NT2/D1 (cell line): Measurements from ENCODE around the gene ZDHHC19.
A peak's percentile ranks its signal among the peaks of the same experiment; 100 is the strongest.

Source experiments
- DNase-seq: peaks from one replicate; pipeline ENCODE4 v3.0.0-alpha.2; 2011; ENCODE audit warnings: low read depth, low spot score
- H3K27me3 ChIP-seq: 2 replicates; pipeline ENCODE4 v1.6.0; 2011; ENCODE audit warnings: mild to moderate bottlenecking; ENCODE audit not compliant: insufficient read length, insufficient read depth
- H3K36me3 ChIP-seq: 2 replicates; pipeline ENCODE4 v1.6.1; 2011; ENCODE audit warnings: mild to moderate bottlenecking, low read length, mixed read lengths; ENCODE audit not compliant: insufficient read depth, insufficient read length
- H3K4me1 ChIP-seq: 2 replicates; pipeline ENCODE4 v1.5.1; 2011; ENCODE audit not compliant: insufficient read depth, insufficient read length
- H3K4me3 ChIP-seq: 2 replicates; pipeline ENCODE4 v1.5.1; 2011; ENCODE audit warnings: low read depth; ENCODE audit not compliant: insufficient read length
- H3K9ac ChIP-seq: 2 replicates; pipeline ENCODE4 v1.6.0; 2011; ENCODE audit warnings: low read depth; ENCODE audit not compliant: insufficient read length
- H3K9me3 ChIP-seq: 2 replicates; pipeline ENCODE4 v1.5.1; 2011; ENCODE audit warnings: mild to moderate bottlenecking, low read length; ENCODE audit not compliant: insufficient read depth
- SUZ12 ChIP-seq: IDR thresholded peaks from 2 replicates; pipeline ENCODE4 v1.6.1; 2011; ENCODE audit not compliant: insufficient read length, insufficient read depth; ENCODE audit errors: extremely low read depth
- YY1 ChIP-seq: IDR thresholded peaks from 2 replicates; pipeline ENCODE4 v1.6.1; 2011; ENCODE audit not compliant: insufficient read length, insufficient read depth
- ZNF274 ChIP-seq: IDR thresholded peaks from 2 replicates; pipeline ENCODE4 v1.6.1; 2011; ENCODE audit warnings: mild to moderate bottlenecking, low read depth, low read length

The ZDHHC19 gene

GRCh38 chr3:196220991-196221390, 9.8 kb upstream of the ZDHHC19 start:
- no peaks in the 10 kb centered on the region for H3K27me3 ChIP-seq
- peaks cover 15% of the 10 kb centered on the region for H3K4me1 ChIP-seq
- H3K9ac ChIP-seq, result no peak overlapping the region
- no peaks in the 10 kb centered on the region for H3K36me3 ChIP-seq
- H3K4me3 ChIP-seq, result no peak overlapping the region
- no peak for DNase-seq
- H3K9me3 ChIP-seq, result no peaks in the 10 kb centered on the region
- TF ChIP-seq SUZ12, result no peak
- no peak for TF ChIP-seq ZNF274
- TF ChIP-seq YY1, result no peak

DNA sequence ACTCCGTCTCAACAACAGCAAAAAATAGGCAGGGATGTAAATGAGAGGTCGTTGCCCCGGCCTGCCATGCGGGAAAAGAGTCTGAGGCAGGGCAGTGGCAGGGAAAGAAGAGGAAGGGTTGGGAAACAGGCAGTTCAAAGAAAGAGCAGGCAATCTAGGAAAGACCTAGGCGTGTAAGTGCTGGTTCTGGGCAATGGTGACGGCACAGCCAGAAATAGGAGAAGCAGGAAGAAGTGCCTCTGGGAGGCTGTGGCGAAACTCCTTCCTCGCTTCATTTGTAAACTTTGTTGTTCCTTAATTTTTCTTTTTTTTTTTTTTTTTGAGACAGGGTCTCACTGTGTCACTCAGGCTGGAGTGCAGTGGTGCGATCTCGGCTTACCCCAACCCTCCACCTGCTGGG, 9.4 kb upstream of the ZDHHC19 start:
- TF ChIP-seq ZNF274 (no peak), YY1 (no peak), SUZ12 (no peak)
- Histone ChIP-seq H3K36me3 (no peaks in the 10 kb centered on the region), H3K4me3 (no peak overlapping the region), H3K9me3 (no peaks in the 10 kb centered on the region), H3K27me3 (no peaks in the 10 kb centered on the region), H3K4me1 (peaks cover 19% of the 10 kb centered on the region), H3K9ac (no peak overlapping the region)
- no peak for DNase-seq

- no peak for DNase-seq
- Histone ChIP-seq H3K9ac (no peak overlapping the region), H3K36me3 (no peaks in the 10 kb centered on the region), H3K9me3 (no peaks in the 10 kb centered on the region), H3K27me3 (no peaks in the 10 kb centered on the region), H3K4me3 (no peak overlapping the region), H3K4me1 (peaks cover 23% of the 10 kb centered on the region)
- no peak for TF ChIP-seq YY1
- TF ChIP-seq ZNF274, result no peak
- no peak for TF ChIP-seq SUZ12
These were observed 8.7 kb upstream of the ZDHHC19 start for GRCh38 chr3:196219970-196220311.

- peaks cover 28% of the 10 kb centered on the region for H3K4me1 ChIP-seq
- no peaks in the 10 kb centered on the region for H3K9me3 ChIP-seq
- H3K9ac ChIP-seq, result no peak overlapping the region
- TF ChIP-seq YY1 (no peak), ZNF274 (no peak), SUZ12 (no peak)
- H3K36me3 ChIP-seq, result no peaks in the 10 kb centered on the region
- no peak overlapping the region for H3K4me3 ChIP-seq
- H3K27me3 ChIP-seq, result no peaks in the 10 kb centered on the region
- no peak for DNase-seq
These were observed 8.2 kb upstream of the ZDHHC19 start for GRCh38 chr3:196219194-196219969.

DNA sequence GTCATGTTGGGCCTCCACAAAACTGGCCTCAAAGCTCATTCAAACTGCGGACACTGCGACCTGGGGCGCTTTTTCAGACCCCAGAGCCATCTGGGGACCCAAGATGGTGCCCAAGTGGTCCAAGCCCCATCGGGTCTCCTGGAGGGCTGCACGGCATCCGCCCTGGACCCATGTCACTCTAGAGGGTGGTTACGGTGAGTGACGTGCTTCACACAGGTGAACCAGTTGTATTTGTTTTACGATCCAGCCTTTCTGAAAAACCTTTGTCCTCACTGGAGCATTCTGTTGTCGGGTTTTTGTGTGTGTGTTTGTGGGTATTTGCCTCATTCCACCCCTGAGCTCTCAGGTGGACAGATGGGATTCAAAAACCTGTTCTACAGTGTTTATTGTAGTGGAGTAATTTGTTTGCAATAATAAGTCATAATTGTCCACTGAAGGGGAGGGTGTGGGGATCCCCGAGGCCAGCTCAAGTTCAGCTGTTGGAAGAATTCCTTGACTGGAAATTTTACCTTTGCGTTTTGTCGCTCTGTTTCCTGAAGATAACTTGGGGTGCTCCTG, 7.0 kb upstream of the ZDHHC19 start:
- no peak for DNase-seq
- no peaks in the 10 kb centered on the region for H3K27me3 ChIP-seq
- no peaks in the 10 kb centered on the region for H3K9me3 ChIP-seq
- H3K4me3 ChIP-seq, result no peak overlapping the region
- no peak for TF ChIP-seq ZNF274
- TF ChIP-seq SUZ12, result no peak
- no peak for TF ChIP-seq YY1
- H3K36me3 ChIP-seq, result no peaks in the 10 kb centered on the region
- peaks cover 28% of the 10 kb centered on the region for H3K4me1 ChIP-seq
- no peak overlapping the region for H3K9ac ChIP-seq

DNA sequence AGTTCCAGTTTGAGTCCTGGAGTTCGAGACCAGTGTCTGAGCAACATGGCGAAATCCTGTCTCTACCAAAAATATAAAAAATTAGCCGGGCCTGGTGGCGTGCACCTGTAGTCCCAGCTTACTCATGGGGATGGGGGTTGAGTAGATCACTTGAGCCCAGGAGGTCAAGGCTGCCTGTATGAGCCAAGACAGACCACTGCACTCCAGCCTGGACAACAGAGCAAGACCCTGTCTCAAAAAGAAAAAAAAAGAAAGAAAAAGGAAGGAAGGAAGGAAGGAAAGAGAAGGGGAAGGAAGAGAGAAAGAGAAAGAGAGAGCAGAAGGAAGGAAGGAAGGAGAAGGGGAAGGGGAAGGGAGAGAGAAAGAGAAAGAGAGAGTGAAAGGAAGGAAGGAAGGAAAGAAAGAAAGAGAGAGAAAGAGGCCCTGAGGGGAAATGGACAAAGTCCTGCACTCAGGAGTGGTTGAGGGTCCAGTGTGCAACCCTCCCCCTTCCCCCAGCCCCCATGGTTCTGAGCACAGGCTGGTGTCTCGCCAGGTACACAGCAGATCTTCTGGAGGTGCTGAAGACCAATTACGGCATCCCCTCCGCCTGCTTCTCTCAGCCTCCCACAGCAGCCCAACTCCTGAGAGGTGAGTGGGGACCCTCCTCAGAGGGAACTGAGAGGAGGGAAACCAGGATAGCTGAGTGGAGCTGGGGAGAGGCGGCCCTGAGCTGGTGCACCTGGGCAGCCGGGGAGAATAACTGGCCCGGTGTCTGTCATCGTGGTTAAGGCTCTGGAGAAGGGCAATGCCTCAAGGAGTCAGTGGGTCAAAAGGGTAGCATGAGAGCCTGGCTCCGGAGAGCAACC, 6.3 kb upstream of the ZDHHC19 start:
- H3K4me3 ChIP-seq, result no peak overlapping the region
- peaks cover 28% of the 10 kb centered on the region for H3K4me1 ChIP-seq
- H3K9me3 ChIP-seq, result no peaks in the 10 kb centered on the region
- H3K36me3 ChIP-seq, result no peaks in the 10 kb centered on the region
- TF ChIP-seq ZNF274, result no peak
- no peak for TF ChIP-seq SUZ12
- TF ChIP-seq YY1, result no peak
- no peaks in the 10 kb centered on the region for H3K27me3 ChIP-seq
- no peak for DNase-seq
- no peak overlapping the region for H3K9ac ChIP-seq

GRCh38 chr3:196216681-196217211, 5.5 kb upstream of the ZDHHC19 start:
- H3K4me1 ChIP-seq, result peaks cover 28% of the 10 kb centered on the region
- H3K4me3 ChIP-seq, result no peak overlapping the region

More at GRCh38 chr3:196216681-196217211, 5.5 kb upstream of the ZDHHC19 start:
- DNase-seq, result no peak
- Histone ChIP-seq H3K27me3 (no peaks in the 10 kb centered on the region), H3K9ac (peak overlapping the region; percentile 61), H3K9me3 (no peaks in the 10 kb centered on the region), H3K36me3 (no peaks in the 10 kb centered on the region)
- no peak for TF ChIP-seq ZNF274
- no peak for TF ChIP-seq YY1
